ENCODE measurements around the gene CLASRP. TPM values are rescaled to one million over a fixed set of nuclear protein-coding genes. Genes with fewer than 3 reads are reported as not detected.

The CLASRP gene
- total RNA-seq, 2 experiments from 2014 or later = 142 to 166 TPM

GRCh38 chr19:45094137-45094536 is 55.3 kb downstream of the CLASRP start:
- no peak for DNase-seq (ENCODE audit: low spot score)
- intact Hi-C loops (cut with micrococcal nuclease; ENCODE audit: unreplicated experiment) = loop anchor here (5.0 kb wide), 1 partner anchor 83 kb away; the partner anchor contains the start of genes BLOC1S3 and TRAPPC6A
- Histone ChIP-seq H3K9me3 (ENCODE audit: low read length) (no peaks in the 10 kb centered on the region), H3K27ac (ENCODE audit: low read depth, low read length, poor library complexity, severe bottlenecking) (no peak overlapping the region), H2AFZ (ENCODE audit: low read length) (no peak overlapping the region), H3K79me2 (ENCODE audit: insufficient read depth, low read depth, low read length) (peaks cover 64% of the 10 kb centered on the region), H3K4me3 (ENCODE audit: low read depth, low read length, poor library complexity, severe bottlenecking) (peak overlapping the region; percentile 92), H3K36me3 (ENCODE audit: insufficient read depth, low read length) (peaks cover 45% of the 10 kb centered on the region), H3K9me2 (ENCODE audit: insufficient read depth, low read length) (no peaks in the 10 kb centered on the region), H3K4me1 (ENCODE audit: insufficient read depth, low read length, poor library complexity, severe bottlenecking) (peaks cover 34% of the 10 kb centered on the region), H4K20me1 (ENCODE audit: insufficient read depth, low read length) (peaks cover 13% of the 10 kb centered on the region), H3K4me2 (ENCODE audit: low read length) (peak overlapping the region; percentile 99)
- ChIA-PET CTCF (ENCODE audit: unreplicated experiment) (no interaction called here), POLR2A (no interaction called here)
- no TSS peak for BruUV-seq (replicated peaks)
- no peak for TF ChIP-seq EZH2phosphoT487 (IDR thresholded peaks at IDR 0.05; ENCODE audit: borderline replicate concordance, low read depth, low read length)
- TF ChIP-seq CTCF (conservative IDR thresholded peaks at IDR 0.05; ENCODE audit: low read length) = no peak

- ChIA-PET CTCF (ENCODE audit: unreplicated experiment) (no interaction called here), POLR2A (no interaction called here)
- DNase-seq (ENCODE audit: low spot score) = no peak
- Histone ChIP-seq H3K27ac (ENCODE audit: low read depth, low read length, poor library complexity, severe bottlenecking) (no peak overlapping the region), H3K4me1 (ENCODE audit: insufficient read depth, low read length, poor library complexity, severe bottlenecking) (peaks cover 34% of the 10 kb centered on the region), H2AFZ (ENCODE audit: low read length) (no peak overlapping the region), H3K79me2 (ENCODE audit: insufficient read depth, low read depth, low read length) (peaks cover 64% of the 10 kb centered on the region), H3K4me2 (ENCODE audit: low read length) (peak overlapping the region; percentile 99), H3K9me2 (ENCODE audit: insufficient read depth, low read length) (no peaks in the 10 kb centered on the region), H3K9me3 (ENCODE audit: low read length) (no peaks in the 10 kb centered on the region), H4K20me1 (ENCODE audit: insufficient read depth, low read length) (peaks cover 13% of the 10 kb centered on the region), H3K36me3 (ENCODE audit: insufficient read depth, low read length) (peaks cover 46% of the 10 kb centered on the region), H3K4me3 (ENCODE audit: low read depth, low read length, poor library complexity, severe bottlenecking) (peak overlapping the region; percentile 92)
- intact Hi-C loops (cut with micrococcal nuclease; ENCODE audit: unreplicated experiment) = loop anchor here (5.0 kb wide), 1 partner anchor 83 kb away; the partner anchor contains the start of genes BLOC1S3 and TRAPPC6A
- BruUV-seq (replicated peaks) = no TSS peak
- no peak for TF ChIP-seq EZH2phosphoT487 (IDR thresholded peaks at IDR 0.05; ENCODE audit: borderline replicate concordance, low read depth, low read length)
- TF ChIP-seq CTCF (conservative IDR thresholded peaks at IDR 0.05; ENCODE audit: low read length) = no peak
These were observed 55.9 kb downstream of the CLASRP start for GRCh38 chr19:45094707-45095106.

- POLR2A ChIA-PET = no interaction called here
- intact Hi-C loops (cut with micrococcal nuclease; ENCODE audit: unreplicated experiment) = no loop called here
- no peak overlapping the region for H3K27ac ChIP-seq (ENCODE audit: low read depth, low read length, poor library complexity, severe bottlenecking)
- TF ChIP-seq CTCF (conservative IDR thresholded peaks at IDR 0.05; ENCODE audit: low read length) = no peak
- no peak for TF ChIP-seq EZH2phosphoT487 (IDR thresholded peaks at IDR 0.05; ENCODE audit: borderline replicate concordance, low read depth, low read length)
- no peaks in the 10 kb centered on the region for H3K9me2 ChIP-seq (ENCODE audit: insufficient read depth, low read length)
- H3K36me3 ChIP-seq (ENCODE audit: insufficient read depth, low read length) = peaks cover 46% of the 10 kb centered on the region
- no peak for DNase-seq (ENCODE audit: low spot score)
- peaks cover 74% of the 10 kb centered on the region for H3K79me2 ChIP-seq (ENCODE audit: insufficient read depth, low read depth, low read length)
- BruUV-seq (replicated peaks) = no TSS peak
- H4K20me1 ChIP-seq (ENCODE audit: insufficient read depth, low read length) = peaks cover 13% of the 10 kb centered on the region
- H3K9me3 ChIP-seq (ENCODE audit: low read length) = no peaks in the 10 kb centered on the region
- H3K4me1 ChIP-seq (ENCODE audit: insufficient read depth, low read length, poor library complexity, severe bottlenecking) = peaks cover 34% of the 10 kb centered on the region
- CTCF ChIA-PET (ENCODE audit: unreplicated experiment) = no interaction called here
- H3K4me2 ChIP-seq (ENCODE audit: low read length) = peak overlapping the region; percentile 26; the same call in 1 of the 2 replicates
- no peak overlapping the region for H2AFZ ChIP-seq (ENCODE audit: low read length)
- no peak overlapping the region for H3K4me3 ChIP-seq (ENCODE audit: low read depth, low read length, poor library complexity, severe bottlenecking)
These were observed 56.9 kb downstream of the CLASRP start for GRCh38 chr19:45095496-45096413.
